Activated CD4-positive, alpha-beta memory T cell treated with anti-CD3 and anti-CD28 coated beads for 36 hours (primary cell): ENCODE measurements around the gene BTRC. TPM values are rescaled to one million over a fixed set of nuclear protein-coding genes. Genes with fewer than 3 reads are reported as not detected.

Experiments used
- CTCF ChIA-PET: fragments of 350-600 bp; sonication (Branson Sonifier 250); formaldehyde crosslinking; loops from one replicate; lab custom pipeline; 2021; ENCODE audit warnings: antibody characterized with exemption, inconsistent platforms; lab: Charles Lee
- POLR2A ChIA-PET: fragments of 350-600 bp; sonication (Branson Sonifier 250); formaldehyde crosslinking; loops from one replicate; lab custom pipeline; 2021; ENCODE audit warnings: antibody characterized with exemption; lab: Charles Lee
- DNase-seq: peaks from one replicate; pipeline ENCODE4 v3.0.0-alpha.2; 2020
- H3K27ac Mint-ChIP-seq: one replicate; pipeline ENCODE4 v1.8.0; 2021; ENCODE audit warnings: mixed read lengths
- H3K27me3 Mint-ChIP-seq: one replicate; pipeline ENCODE4 v1.8.0; 2021; ENCODE audit warnings: mixed read lengths
- H3K36me3 Mint-ChIP-seq: one replicate; pipeline ENCODE4 v1.8.0; 2021; ENCODE audit warnings: mixed read lengths
- H3K4me1 Mint-ChIP-seq: one replicate; pipeline ENCODE4 v1.8.0; 2021; ENCODE audit warnings: low read depth, mixed read lengths
- H3K4me3 Mint-ChIP-seq: one replicate; pipeline ENCODE4 v1.8.0; 2021; ENCODE audit warnings: mild to moderate bottlenecking, mixed read lengths
- H3K9me3 Mint-ChIP-seq: one replicate; pipeline ENCODE4 v1.8.0; 2021; ENCODE audit warnings: mixed read lengths
- intact Hi-C: fragments of 100-400 bp; cut with micrococcal nuclease; formaldehyde crosslinking; loops from one replicate; pipeline ENCODE4 v1.15.1; 2023
- total RNA-seq, 2 experiments: library from RNA; stranded (reverse); gene quantifications; one replicate each; pipeline ENCODE4 v1.2.3, GENCODE V29; 2021

BTRC gene
- total RNA-seq, 2 experiments from 2014 or later: 18.2 to 18.6 TPM

- ChIA-PET POLR2A (no interaction called here), CTCF (no interaction called here)
- H3K36me3 Mint-ChIP-seq: no peaks in the 10 kb centered on the region
- H3K4me1 Mint-ChIP-seq: no peaks in the 10 kb centered on the region
- intact Hi-C loops: no loop called here
- H3K27ac Mint-ChIP-seq: no peak overlapping the region
- no peaks in the 10 kb centered on the region for H3K27me3 Mint-ChIP-seq
- H3K4me3 Mint-ChIP-seq: no peak overlapping the region
- no peak for DNase-seq
- no peaks in the 10 kb centered on the region for H3K9me3 Mint-ChIP-seq
Measured at GRCh38 chr10:101492205-101492604, 138.2 kb downstream of the BTRC start.

- Mint-ChIP-seq H3K4me3 (no peak overlapping the region), H3K27me3 (no peaks in the 10 kb centered on the region), H3K27ac (no peak overlapping the region), H3K36me3 (no peaks in the 10 kb centered on the region), H3K9me3 (no peaks in the 10 kb centered on the region), H3K4me1 (no peaks in the 10 kb centered on the region)
- ChIA-PET POLR2A (no interaction called here), CTCF (no interaction called here)
- DNase-seq: no peak
- intact Hi-C loops: no loop called here
Measured at GRCh38 chr10:101492814-101493213, 138.8 kb downstream of the BTRC start.

- Mint-ChIP-seq H3K4me1 (no peaks in the 10 kb centered on the region), H3K9me3 (no peaks in the 10 kb centered on the region), H3K27ac (no peak overlapping the region), H3K27me3 (no peaks in the 10 kb centered on the region), H3K4me3 (no peak overlapping the region), H3K36me3 (no peaks in the 10 kb centered on the region)
- CTCF ChIA-PET: interaction anchor here (0.6 kb wide), 1 partner anchor 1250 kb away, joined by 3 read pairs; no protein-coding TSS in a partner anchor
- DNase-seq: no peak
- POLR2A ChIA-PET: no interaction called here
- intact Hi-C loops: no loop called here
Measured at GRCh38 chr10:101493249-101493648, 139.3 kb downstream of the BTRC start.

GRCh38 chr10:101493782-101494281 lies 139.9 kb downstream of the BTRC start:
- no peak for DNase-seq
- ChIA-PET POLR2A (no interaction called here), CTCF (interaction anchor here (0.6 kb wide), 1 partner anchor 1250 kb away, joined by 3 read pairs; no protein-coding TSS in a partner anchor)
- intact Hi-C loops: no loop called here
- no peak overlapping the region for H3K4me3 Mint-ChIP-seq
- H3K27me3 Mint-ChIP-seq: no peaks in the 10 kb centered on the region
- no peak overlapping the region for H3K27ac Mint-ChIP-seq
- no peaks in the 10 kb centered on the region for H3K36me3 Mint-ChIP-seq
- H3K9me3 Mint-ChIP-seq: no peaks in the 10 kb centered on the region
- H3K4me1 Mint-ChIP-seq: no peaks in the 10 kb centered on the region

- H3K4me1 Mint-ChIP-seq: no peaks in the 10 kb centered on the region
- CTCF ChIA-PET: no interaction called here
- H3K27ac Mint-ChIP-seq: no peak overlapping the region
- intact Hi-C loops: no loop called here
- no peaks in the 10 kb centered on the region for H3K27me3 Mint-ChIP-seq
- POLR2A ChIA-PET: no interaction called here
- no peak for DNase-seq
- no peak overlapping the region for H3K4me3 Mint-ChIP-seq
- no peaks in the 10 kb centered on the region for H3K36me3 Mint-ChIP-seq
- H3K9me3 Mint-ChIP-seq: no peaks in the 10 kb centered on the region
Measured at GRCh38 chr10:101494650-101495049, 140.7 kb downstream of the BTRC start.

- Mint-ChIP-seq H3K36me3 (no peaks in the 10 kb centered on the region), H3K27me3 (no peaks in the 10 kb centered on the region), H3K9me3 (no peaks in the 10 kb centered on the region), H3K27ac (no peak overlapping the region), H3K4me1 (no peaks in the 10 kb centered on the region), H3K4me3 (no peak overlapping the region)
- ChIA-PET CTCF (no interaction called here), POLR2A (no interaction called here)
- intact Hi-C loops: no loop called here
- DNase-seq: no peak
Measured at GRCh38 chr10:101495324-101495925, 141.5 kb downstream of the BTRC start.

- CTCF ChIA-PET: no interaction called here
- H3K9me3 Mint-ChIP-seq: no peaks in the 10 kb centered on the region
Measured at GRCh38 chr10:101504438-101504837, 150.5 kb downstream of the BTRC start.

GRCh38 chr10:101506829-101507661 lies 153.1 kb downstream of the BTRC start:
- POLR2A ChIA-PET: no interaction called here
- CTCF ChIA-PET: interaction anchor here (0.9 to 1.2 kb wide), 2 partner anchors 29 to 40 kb away, joined by 4 read pairs; no protein-coding TSS in a partner anchor
- H3K9me3 Mint-ChIP-seq: no peaks in the 10 kb centered on the region
- intact Hi-C loops: no loop called here
- H3K4me3 Mint-ChIP-seq: no peak overlapping the region
- no peaks in the 10 kb centered on the region for H3K27me3 Mint-ChIP-seq
- H3K36me3 Mint-ChIP-seq: no peaks in the 10 kb centered on the region
- H3K4me1 Mint-ChIP-seq: no peaks in the 10 kb centered on the region
- DNase-seq: no peak
- no peak overlapping the region for H3K27ac Mint-ChIP-seq

More at GRCh38 chr10:101504438-101504837, 150.5 kb downstream of the BTRC start:
- intact Hi-C loops: no loop called here
- no peak overlapping the region for H3K4me3 Mint-ChIP-seq
- no peaks in the 10 kb centered on the region for H3K27me3 Mint-ChIP-seq
- no peak overlapping the region for H3K27ac Mint-ChIP-seq
- H3K4me1 Mint-ChIP-seq: no peaks in the 10 kb centered on the region
- DNase-seq: no peak
- POLR2A ChIA-PET: no interaction called here
- H3K36me3 Mint-ChIP-seq: no peaks in the 10 kb centered on the region

GRCh38 chr10:101507828-101508227 lies 153.9 kb downstream of the BTRC start:
- no peaks in the 10 kb centered on the region for H3K4me1 Mint-ChIP-seq
- no peak overlapping the region for H3K4me3 Mint-ChIP-seq
- intact Hi-C loops: no loop called here
- ChIA-PET CTCF (interaction anchor here (1.2 kb wide), 1 partner anchor 40 kb away, joined by 4 read pairs; no protein-coding TSS in a partner anchor), POLR2A (no interaction called here)
- H3K27me3 Mint-ChIP-seq: no peaks in the 10 kb centered on the region
- H3K27ac Mint-ChIP-seq: no peak overlapping the region
- no peaks in the 10 kb centered on the region for H3K9me3 Mint-ChIP-seq
- no peak for DNase-seq
- no peaks in the 10 kb centered on the region for H3K36me3 Mint-ChIP-seq

GRCh38 chr10:101511938-101512337 lies 158.0 kb downstream of the BTRC start:
- Mint-ChIP-seq H3K4me3 (no peak overlapping the region), H3K4me1 (no peaks in the 10 kb centered on the region), H3K27ac (no peak overlapping the region), H3K27me3 (no peaks in the 10 kb centered on the region), H3K36me3 (no peaks in the 10 kb centered on the region), H3K9me3 (no peaks in the 10 kb centered on the region)
- ChIA-PET POLR2A (no interaction called here), CTCF (interaction anchor here (0.6 kb wide), 1 partner anchor 122 kb away, joined by 3 read pairs; no protein-coding TSS in a partner anchor)
- no peak for DNase-seq
- intact Hi-C loops: no loop called here

- Mint-ChIP-seq H3K36me3 (no peaks in the 10 kb centered on the region), H3K4me3 (no peak overlapping the region), H3K9me3 (no peaks in the 10 kb centered on the region), H3K27me3 (no peaks in the 10 kb centered on the region), H3K4me1 (no peaks in the 10 kb centered on the region), H3K27ac (no peak overlapping the region)
- ChIA-PET CTCF (no interaction called here), POLR2A (no interaction called here)
- no peak for DNase-seq
- intact Hi-C loops: no loop called here
Measured at GRCh38 chr10:101512738-101513137, 158.8 kb downstream of the BTRC start.

- no peaks in the 10 kb centered on the region for H3K36me3 Mint-ChIP-seq
- H3K27me3 Mint-ChIP-seq: no peaks in the 10 kb centered on the region
- H3K4me3 Mint-ChIP-seq: no peak overlapping the region
- POLR2A ChIA-PET: no interaction called here
- intact Hi-C loops: no loop called here
- no peak for DNase-seq
- no peaks in the 10 kb centered on the region for H3K4me1 Mint-ChIP-seq
- no peaks in the 10 kb centered on the region for H3K9me3 Mint-ChIP-seq
- no peak overlapping the region for H3K27ac Mint-ChIP-seq
- CTCF ChIA-PET: interaction anchor here (0.7 kb wide), 1 partner anchor 409 kb away, joined by 3 read pairs; no protein-coding TSS in a partner anchor
Measured at GRCh38 chr10:101513733-101514132, 159.8 kb downstream of the BTRC start.
